ENCODE data around the gene TMEM131.
"Not testable (repeated sequence)": the region's sequence is repeated elsewhere in the genome, so short reads cannot be mapped to it uniquely, and the experiment has no call there.

Gene TMEM131

DNA sequence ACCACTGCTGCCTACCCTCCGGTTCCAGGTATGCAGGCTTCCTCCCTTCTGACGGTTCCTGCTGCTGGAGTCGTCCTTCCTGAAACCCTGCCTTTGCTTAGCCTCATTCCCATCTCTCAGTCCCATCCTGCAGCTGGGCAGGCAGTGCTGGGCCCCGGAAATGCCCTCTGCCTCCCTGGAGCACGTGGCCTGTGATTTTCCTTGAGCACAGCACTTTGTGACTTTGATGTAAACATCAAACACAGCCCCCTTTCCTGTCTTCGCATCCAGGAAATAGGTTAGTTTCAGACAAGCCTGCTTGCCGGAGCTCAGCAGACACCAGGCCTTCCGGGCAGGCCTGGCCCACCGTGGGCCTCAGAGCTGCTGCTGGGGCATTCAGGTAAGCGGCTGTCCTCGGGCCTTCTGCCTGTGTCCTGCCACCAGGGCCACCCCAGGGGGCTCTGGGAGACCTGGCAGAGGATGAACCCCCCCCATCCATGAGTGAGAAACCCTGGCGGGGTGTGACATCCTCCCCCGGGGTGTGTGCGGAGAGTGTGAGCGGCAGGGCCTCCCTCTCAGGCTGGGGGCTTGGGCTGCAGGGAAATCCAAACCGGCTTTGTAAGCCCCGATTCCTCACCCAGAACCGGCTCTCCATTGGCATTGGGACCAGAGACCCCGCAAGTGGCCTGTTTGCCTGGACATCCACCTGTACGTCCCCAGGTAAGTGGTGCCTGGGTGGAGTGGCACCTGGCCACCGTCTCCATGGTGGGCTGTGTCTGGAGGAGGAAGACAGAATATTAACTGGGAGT lies 282.3 kb downstream of the TMEM131 start, which contains the start of gene ZAP70:
Gene ZAP70, plus strand, starts transcription at position 281 of the 788 bp plus-strand sequence. CDS start 10,461 bp downstream, outside the sequence.
- H2AFZ ChIP-seq (ENCODE audit: low read depth, low read length) = no peak within 1 kb of the TSS
- no peak within 1 kb of the TSS for H3K9ac ChIP-seq (ENCODE audit: low read length)
- H3K4me2 ChIP-seq (ENCODE audit: low read length) = no peak within 1 kb of the TSS
- no peaks in the 10 kb centered on the region for H3K79me2 ChIP-seq (ENCODE audit: low read length)
- no peaks in the 10 kb centered on the region for H3K9me3 ChIP-seq (ENCODE audit: insufficient read depth, low read length)
- no peaks in the 10 kb centered on the region for H3K36me3 ChIP-seq (replicated peaks; ENCODE audit: low read depth, low read length)
- H3K4me1 ChIP-seq (ENCODE audit: low read length) = no peaks in the 10 kb centered on the region
- H4K20me1 ChIP-seq (ENCODE audit: insufficient read depth, low read length) = no peaks in the 10 kb centered on the region
- no peak within 1 kb of the TSS for H3K27ac ChIP-seq (ENCODE audit: low read length)
- no peak within 1 kb of the TSS for H3K4me3 ChIP-seq (ENCODE audit: low read length)
- H3K27me3 ChIP-seq (ENCODE audit: low read depth, low read length) = no peaks in the 10 kb centered on the region
- TF ChIP-seq, protein P1, sequence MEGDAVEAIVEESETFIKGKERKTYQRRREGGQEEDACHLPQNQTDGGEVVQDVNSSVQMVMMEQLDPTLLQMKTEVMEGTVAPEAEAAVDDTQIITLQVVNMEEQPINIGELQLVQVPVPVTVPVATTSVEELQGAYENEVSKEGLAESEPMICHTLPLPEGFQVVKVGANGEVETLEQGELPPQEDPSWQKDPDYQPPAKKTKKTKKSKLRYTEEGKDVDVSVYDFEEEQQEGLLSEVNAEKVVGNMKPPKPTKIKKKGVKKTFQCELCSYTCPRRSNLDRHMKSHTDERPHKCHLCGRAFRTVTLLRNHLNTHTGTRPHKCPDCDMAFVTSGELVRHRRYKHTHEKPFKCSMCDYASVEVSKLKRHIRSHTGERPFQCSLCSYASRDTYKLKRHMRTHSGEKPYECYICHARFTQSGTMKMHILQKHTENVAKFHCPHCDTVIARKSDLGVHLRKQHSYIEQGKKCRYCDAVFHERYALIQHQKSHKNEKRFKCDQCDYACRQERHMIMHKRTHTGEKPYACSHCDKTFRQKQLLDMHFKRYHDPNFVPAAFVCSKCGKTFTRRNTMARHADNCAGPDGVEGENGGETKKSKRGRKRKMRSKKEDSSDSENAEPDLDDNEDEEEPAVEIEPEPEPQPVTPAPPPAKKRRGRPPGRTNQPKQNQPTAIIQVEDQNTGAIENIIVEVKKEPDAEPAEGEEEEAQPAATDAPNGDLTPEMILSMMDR (IDR thresholded peaks at IDR 0.05; ENCODE audit: low read depth, low read length) = no peak
- no peak for TF ChIP-seq EZH2phosphoT487 (IDR thresholded peaks at IDR 0.05; ENCODE audit: low read depth)

DNA sequence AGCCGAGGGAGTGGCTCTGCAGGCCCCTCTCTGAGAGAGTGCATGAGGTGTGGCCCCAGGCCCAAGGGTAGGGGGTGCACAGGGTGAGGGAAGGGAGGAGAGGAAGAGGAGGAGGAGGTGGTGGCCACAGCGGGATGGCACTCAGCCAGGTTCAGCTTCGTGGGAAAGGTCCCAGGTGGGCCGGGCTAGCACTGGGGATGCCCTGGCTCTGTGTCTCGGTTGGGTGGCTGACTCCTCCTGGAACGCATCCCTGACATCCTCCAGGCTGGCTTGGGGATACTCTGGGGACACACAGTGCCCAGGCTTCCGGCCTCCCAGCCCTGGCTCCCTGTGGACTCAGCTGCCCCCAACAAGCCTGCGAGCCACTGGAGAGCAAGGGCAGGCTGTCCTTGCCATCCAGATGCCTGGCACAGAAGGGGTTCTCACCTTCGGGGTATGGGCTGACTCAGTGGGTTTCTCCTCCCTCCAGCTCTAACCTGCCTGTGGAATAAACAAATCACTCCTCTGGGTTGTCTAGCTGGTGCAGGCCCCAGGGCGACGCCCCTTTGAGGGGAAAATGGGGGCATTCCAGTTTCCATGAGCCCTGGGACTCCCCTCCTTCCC lies 283.0 kb downstream of the TMEM131 start:
- H3K4me2 ChIP-seq (ENCODE audit: low read length) = no peak overlapping the region
- H3K9ac ChIP-seq (ENCODE audit: low read length) = no peak overlapping the region
- no peak overlapping the region for H3K27ac ChIP-seq (ENCODE audit: low read length)
- H3K4me1 ChIP-seq (ENCODE audit: low read length) = no peaks in the 10 kb centered on the region
- H3K79me2 ChIP-seq (ENCODE audit: low read length) = no peaks in the 10 kb centered on the region
- no peaks in the 10 kb centered on the region for H4K20me1 ChIP-seq (ENCODE audit: insufficient read depth, low read length)
- TF ChIP-seq, protein P1 (IDR thresholded peaks at IDR 0.05; ENCODE audit: low read depth, low read length) = no peak
- no peak for TF ChIP-seq EZH2phosphoT487 (IDR thresholded peaks at IDR 0.05; ENCODE audit: low read depth)
- H3K9me3 ChIP-seq (ENCODE audit: insufficient read depth, low read length) = no peaks in the 10 kb centered on the region
- no peak overlapping the region for H2AFZ ChIP-seq (ENCODE audit: low read depth, low read length)
- H3K36me3 ChIP-seq (replicated peaks; ENCODE audit: low read depth, low read length) = no peaks in the 10 kb centered on the region
- H3K4me3 ChIP-seq (ENCODE audit: low read length) = no peak overlapping the region
- H3K27me3 ChIP-seq (ENCODE audit: low read depth, low read length) = no peaks in the 10 kb centered on the region; the same call in 1 of the 2 replicates

DNA sequence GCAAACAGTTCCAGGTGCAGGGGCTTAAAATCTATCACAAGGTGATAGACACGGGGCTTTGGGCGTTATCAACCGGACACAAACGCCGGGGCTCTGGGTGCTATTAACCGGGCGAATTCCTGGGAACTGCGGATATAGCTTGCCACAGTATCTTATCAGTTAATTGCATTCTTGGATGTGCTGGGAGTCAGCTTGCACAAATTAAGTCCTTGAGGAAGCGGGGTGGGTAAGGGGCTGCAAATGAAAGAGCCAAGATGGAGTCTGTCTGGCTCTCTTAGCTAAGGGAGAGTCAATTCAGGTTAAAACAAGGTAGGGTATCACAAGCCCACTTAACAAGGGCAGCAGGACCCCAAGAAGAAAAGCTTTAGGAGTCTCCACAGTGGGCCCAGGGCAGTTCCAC lies 283.6 kb downstream of the TMEM131 start:
- H3K4me3 ChIP-seq (ENCODE audit: low read length); H3K79me2 ChIP-seq (ENCODE audit: low read length); H3K36me3 ChIP-seq (replicated peaks; ENCODE audit: low read depth, low read length); H3K9ac ChIP-seq (ENCODE audit: low read length); H3K27ac ChIP-seq (ENCODE audit: low read length); H3K27me3 ChIP-seq (ENCODE audit: low read depth, low read length); H2AFZ ChIP-seq (ENCODE audit: low read depth, low read length); H3K9me3 ChIP-seq (ENCODE audit: insufficient read depth, low read length); H3K4me1 ChIP-seq (ENCODE audit: low read length); H4K20me1 ChIP-seq (ENCODE audit: insufficient read depth, low read length); H3K4me2 ChIP-seq (ENCODE audit: low read length): not testable (repeated sequence)

DNA sequence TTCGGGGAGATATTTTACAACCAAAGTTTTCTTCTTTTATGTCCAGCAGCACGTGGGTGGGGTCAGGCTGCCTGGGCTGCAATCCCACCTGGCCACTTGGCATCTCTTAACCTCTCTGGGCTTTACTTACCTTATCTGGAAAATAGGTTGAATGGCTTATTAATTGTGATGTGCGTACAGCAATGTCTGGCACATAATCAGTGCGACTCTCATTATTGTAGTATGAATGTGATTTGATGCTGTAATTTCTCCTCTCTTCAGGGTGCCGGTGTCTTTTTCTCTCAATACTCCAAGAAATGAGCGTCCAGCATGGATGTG lies 284.4 kb downstream of the TMEM131 start:
- no peak overlapping the region for H3K27ac ChIP-seq (ENCODE audit: low read length)
- TF ChIP-seq, protein P1 (IDR thresholded peaks at IDR 0.05; ENCODE audit: low read depth, low read length) = no peak
- TF ChIP-seq EZH2phosphoT487 (IDR thresholded peaks at IDR 0.05; ENCODE audit: low read depth) = no peak
- H3K4me2 ChIP-seq (ENCODE audit: low read length) = no peak overlapping the region
- no peak overlapping the region for H2AFZ ChIP-seq (ENCODE audit: low read depth, low read length)
- no peak overlapping the region for H3K4me3 ChIP-seq (ENCODE audit: low read length)
- no peaks in the 10 kb centered on the region for H4K20me1 ChIP-seq (ENCODE audit: insufficient read depth, low read length)
- no peaks in the 10 kb centered on the region for H3K79me2 ChIP-seq (ENCODE audit: low read length)
- H3K36me3 ChIP-seq (replicated peaks; ENCODE audit: low read depth, low read length) = no peaks in the 10 kb centered on the region
- no peaks in the 10 kb centered on the region for H3K4me1 ChIP-seq (ENCODE audit: low read length)
- H3K27me3 ChIP-seq (ENCODE audit: low read depth, low read length) = no peaks in the 10 kb centered on the region; the same call in 1 of the 2 replicates
- no peak overlapping the region for H3K9ac ChIP-seq (ENCODE audit: low read length)
- no peaks in the 10 kb centered on the region for H3K9me3 ChIP-seq (ENCODE audit: insufficient read depth, low read length)

Data from OCI-LY3 (cell line).